ENCODE results near the gene TNNI2.

GRCh38 chr11:1812274-1812673 is 26.5 kb upstream of the TNNI2 start:
- TF ChIP-seq, protein P1, sequence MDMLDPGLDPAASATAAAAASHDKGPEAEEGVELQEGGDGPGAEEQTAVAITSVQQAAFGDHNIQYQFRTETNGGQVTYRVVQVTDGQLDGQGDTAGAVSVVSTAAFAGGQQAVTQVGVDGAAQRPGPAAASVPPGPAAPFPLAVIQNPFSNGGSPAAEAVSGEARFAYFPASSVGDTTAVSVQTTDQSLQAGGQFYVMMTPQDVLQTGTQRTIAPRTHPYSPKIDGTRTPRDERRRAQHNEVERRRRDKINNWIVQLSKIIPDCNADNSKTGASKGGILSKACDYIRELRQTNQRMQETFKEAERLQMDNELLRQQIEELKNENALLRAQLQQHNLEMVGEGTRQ (IDR thresholded peaks at IDR 0.05; ENCODE audit: borderline replicate concordance, low read depth, low read length): no peak
- TF ChIP-seq FOSL2 (IDR thresholded peaks at IDR 0.05; ENCODE audit: borderline replicate concordance, low read depth) (no peak), YY1 (IDR thresholded peaks at IDR 0.05; ENCODE audit: low read depth) (no peak), GABPA (IDR thresholded peaks at IDR 0.05; ENCODE audit: low read depth) (no peak), EP300 (IDR thresholded peaks at IDR 0.05; ENCODE audit: borderline replicate concordance in 1 of 2, low read depth in 1 of 2, low read length in 1 of 2) (no peak), FOXM1 (IDR thresholded peaks at IDR 0.05; ENCODE audit: low read depth) (no peak), POLR2AphosphoS5 (IDR thresholded peaks at IDR 0.05; ENCODE audit: low read depth, low read length) (no peak), JUND (IDR thresholded peaks at IDR 0.05) (no peak)
- TF ChIP-seq, protein P2, sequence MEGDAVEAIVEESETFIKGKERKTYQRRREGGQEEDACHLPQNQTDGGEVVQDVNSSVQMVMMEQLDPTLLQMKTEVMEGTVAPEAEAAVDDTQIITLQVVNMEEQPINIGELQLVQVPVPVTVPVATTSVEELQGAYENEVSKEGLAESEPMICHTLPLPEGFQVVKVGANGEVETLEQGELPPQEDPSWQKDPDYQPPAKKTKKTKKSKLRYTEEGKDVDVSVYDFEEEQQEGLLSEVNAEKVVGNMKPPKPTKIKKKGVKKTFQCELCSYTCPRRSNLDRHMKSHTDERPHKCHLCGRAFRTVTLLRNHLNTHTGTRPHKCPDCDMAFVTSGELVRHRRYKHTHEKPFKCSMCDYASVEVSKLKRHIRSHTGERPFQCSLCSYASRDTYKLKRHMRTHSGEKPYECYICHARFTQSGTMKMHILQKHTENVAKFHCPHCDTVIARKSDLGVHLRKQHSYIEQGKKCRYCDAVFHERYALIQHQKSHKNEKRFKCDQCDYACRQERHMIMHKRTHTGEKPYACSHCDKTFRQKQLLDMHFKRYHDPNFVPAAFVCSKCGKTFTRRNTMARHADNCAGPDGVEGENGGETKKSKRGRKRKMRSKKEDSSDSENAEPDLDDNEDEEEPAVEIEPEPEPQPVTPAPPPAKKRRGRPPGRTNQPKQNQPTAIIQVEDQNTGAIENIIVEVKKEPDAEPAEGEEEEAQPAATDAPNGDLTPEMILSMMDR (IDR thresholded peaks at IDR 0.05): no peak

Measured in SK-N-SH (cell line).